ENCODE data around the gene UCHL1. TPM values are rescaled to one million over a fixed set of nuclear protein-coding genes. Genes with fewer than 3 reads are reported as not detected.
A peak's percentile ranks its signal among the peaks of the same experiment; 100 is the strongest.

UCHL1 gene
- total and polyA plus RNA-seq, 10 of the 15 experiments (the other 5 are each of a cell fraction or from before 2014, with no cell fraction given), result 0.29 to 178 (median 125) TPM

DNA sequence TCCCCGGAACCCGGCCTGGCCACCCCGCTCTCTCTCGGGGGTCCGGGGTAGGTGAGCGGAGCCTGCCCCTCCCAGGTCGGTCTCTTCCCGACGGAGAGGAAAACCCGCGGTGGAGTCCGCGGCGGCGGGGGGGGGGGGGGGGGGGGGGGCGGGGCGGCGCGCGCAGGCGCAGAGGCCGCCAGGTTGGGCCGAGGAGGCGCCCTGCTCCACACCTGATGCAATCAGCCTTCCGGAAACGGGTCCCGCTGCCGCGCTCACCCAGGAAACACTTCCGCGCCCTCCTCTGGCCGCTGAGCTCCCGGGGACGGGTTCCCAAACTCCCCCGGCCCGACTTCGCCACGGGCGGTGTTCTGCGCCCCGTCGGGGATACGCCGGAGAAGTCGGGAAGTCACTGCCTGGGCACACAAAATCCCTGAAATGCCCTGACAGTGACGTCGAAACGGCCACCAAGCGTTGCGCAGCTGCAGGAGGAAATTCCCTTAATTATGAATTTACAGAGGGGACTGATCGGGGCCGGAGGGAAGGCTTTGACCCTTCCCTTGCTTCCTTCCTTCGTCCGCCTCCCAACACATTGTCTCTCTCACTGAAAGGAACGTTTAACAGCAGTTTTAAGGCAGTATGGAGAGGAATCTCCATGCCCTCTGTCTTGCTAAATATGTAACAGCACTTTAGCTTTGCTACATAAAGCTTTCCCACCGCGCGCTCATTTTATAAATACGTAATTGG lies 40.3 kb upstream of the UCHL1 start (continued):
- TF ChIP-seq, protein P1, sequence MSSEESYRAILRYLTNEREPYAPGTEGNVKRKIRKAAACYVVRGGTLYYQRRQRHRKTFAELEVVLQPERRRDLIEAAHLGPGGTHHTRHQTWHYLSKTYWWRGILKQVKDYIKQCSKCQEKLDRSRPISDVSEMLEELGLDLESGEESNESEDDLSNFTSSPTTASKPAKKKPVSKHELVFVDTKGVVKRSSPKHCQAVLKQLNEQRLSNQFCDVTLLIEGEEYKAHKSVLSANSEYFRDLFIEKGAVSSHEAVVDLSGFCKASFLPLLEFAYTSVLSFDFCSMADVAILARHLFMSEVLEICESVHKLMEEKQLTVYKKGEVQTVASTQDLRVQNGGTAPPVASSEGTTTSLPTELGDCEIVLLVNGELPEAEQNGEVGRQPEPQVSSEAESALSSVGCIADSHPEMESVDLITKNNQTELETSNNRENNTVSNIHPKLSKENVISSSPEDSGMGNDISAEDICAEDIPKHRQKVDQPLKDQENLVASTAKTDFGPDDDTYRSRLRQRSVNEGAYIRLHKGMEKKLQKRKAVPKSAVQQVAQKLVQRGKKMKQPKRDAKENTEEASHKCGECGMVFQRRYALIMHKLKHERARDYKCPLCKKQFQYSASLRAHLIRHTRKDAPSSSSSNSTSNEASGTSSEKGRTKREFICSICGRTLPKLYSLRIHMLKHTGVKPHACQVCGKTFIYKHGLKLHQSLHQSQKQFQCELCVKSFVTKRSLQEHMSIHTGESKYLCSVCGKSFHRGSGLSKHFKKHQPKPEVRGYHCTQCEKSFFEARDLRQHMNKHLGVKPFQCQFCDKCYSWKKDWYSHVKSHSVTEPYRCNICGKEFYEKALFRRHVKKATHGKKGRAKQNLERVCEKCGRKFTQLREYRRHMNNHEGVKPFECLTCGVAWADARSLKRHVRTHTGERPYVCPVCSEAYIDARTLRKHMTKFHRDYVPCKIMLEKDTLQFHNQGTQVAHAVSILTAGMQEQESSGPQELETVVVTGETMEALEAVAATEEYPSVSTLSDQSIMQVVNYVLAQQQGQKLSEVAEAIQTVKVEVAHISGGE (CRISPR knock-in tag; IDR thresholded peaks at IDR 0.05), result peak; percentile 69
- TF ChIP-seq IKZF1 (conservative IDR thresholded peaks at IDR 0.05), result peak; percentile 92
- TF ChIP-seq TCF7 (IDR thresholded peaks at IDR 0.05; ENCODE audit: borderline replicate concordance), result no peak
- 0 out of 2 replicates have a peak, but pooled peaks have one; percentile 7 for TF ChIP-seq RAD21 (IDR thresholded peaks at IDR 0.05; ENCODE audit: insufficient read depth, low read depth, low read length)
- TF ChIP-seq SRF (IDR thresholded peaks at IDR 0.05; ENCODE audit: low read depth in 2 of 2, low read length in 2 of 2), result 0 out of 4 replicates have a peak, but pooled peaks of 1 of the 2 experiments have one; percentile 34
- TF ChIP-seq NRF1 (conservative IDR thresholded peaks at IDR 0.05; ENCODE audit: low read depth, low read length), result peak; percentile 53
- TF ChIP-seq, protein P2, sequence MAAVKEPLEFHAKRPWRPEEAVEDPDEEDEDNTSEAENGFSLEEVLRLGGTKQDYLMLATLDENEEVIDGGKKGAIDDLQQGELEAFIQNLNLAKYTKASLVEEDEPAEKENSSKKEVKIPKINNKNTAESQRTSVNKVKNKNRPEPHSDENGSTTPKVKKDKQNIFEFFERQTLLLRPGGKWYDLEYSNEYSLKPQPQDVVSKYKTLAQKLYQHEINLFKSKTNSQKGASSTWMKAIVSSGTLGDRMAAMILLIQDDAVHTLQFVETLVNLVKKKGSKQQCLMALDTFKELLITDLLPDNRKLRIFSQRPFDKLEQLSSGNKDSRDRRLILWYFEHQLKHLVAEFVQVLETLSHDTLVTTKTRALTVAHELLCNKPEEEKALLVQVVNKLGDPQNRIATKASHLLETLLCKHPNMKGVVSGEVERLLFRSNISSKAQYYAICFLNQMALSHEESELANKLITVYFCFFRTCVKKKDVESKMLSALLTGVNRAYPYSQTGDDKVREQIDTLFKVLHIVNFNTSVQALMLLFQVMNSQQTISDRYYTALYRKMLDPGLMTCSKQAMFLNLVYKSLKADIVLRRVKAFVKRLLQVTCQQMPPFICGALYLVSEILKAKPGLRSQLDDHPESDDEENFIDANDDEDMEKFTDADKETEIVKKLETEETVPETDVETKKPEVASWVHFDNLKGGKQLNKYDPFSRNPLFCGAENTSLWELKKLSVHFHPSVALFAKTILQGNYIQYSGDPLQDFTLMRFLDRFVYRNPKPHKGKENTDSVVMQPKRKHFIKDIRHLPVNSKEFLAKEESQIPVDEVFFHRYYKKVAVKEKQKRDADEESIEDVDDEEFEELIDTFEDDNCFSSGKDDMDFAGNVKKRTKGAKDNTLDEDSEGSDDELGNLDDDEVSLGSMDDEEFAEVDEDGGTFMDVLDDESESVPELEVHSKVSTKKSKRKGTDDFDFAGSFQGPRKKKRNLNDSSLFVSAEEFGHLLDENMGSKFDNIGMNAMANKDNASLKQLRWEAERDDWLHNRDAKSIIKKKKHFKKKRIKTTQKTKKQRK (IDR thresholded peaks at IDR 0.05; ENCODE audit: low read depth, low read length), result no peak
- TF ChIP-seq, protein P3, sequence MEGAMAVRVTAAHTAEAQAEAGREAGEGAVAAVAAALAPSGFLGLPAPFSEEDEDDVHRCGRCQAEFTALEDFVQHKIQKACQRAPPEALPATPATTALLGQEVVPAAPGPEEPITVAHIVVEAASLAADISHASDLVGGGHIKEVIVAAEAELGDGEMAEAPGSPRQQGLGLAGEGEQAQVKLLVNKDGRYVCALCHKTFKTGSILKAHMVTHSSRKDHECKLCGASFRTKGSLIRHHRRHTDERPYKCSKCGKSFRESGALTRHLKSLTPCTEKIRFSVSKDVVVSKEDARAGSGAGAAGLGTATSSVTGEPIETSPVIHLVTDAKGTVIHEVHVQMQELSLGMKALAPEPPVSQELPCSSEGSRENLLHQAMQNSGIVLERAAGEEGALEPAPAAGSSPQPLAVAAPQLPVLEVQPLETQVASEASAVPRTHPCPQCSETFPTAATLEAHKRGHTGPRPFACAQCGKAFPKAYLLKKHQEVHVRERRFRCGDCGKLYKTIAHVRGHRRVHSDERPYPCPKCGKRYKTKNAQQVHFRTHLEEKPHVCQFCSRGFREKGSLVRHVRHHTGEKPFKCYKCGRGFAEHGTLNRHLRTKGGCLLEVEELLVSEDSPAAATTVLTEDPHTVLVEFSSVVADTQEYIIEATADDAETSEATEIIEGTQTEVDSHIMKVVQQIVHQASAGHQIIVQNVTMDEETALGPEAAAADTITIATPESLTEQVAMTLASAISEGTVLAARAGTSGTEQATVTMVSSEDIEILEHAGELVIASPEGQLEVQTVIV (IDR thresholded peaks at IDR 0.05; ENCODE audit: borderline replicate concordance, partially characterized antibody), result peak; percentile 68
- TF ChIP-seq TCF3 (IDR thresholded peaks at IDR 0.05; ENCODE audit: borderline replicate concordance, insufficient read depth, low read depth, low read length), result peak; percentile 77; the same call in 1 of the 2 replicates
- peak; percentile 32; the same call in 1 of the 2 replicates for TF ChIP-seq MTA2 (IDR thresholded peaks at IDR 0.05; ENCODE audit: low read depth)
- peak; percentile 86 for TF ChIP-seq GABPA (IDR thresholded peaks at IDR 0.05; ENCODE audit: low read depth)
- TF ChIP-seq CREB1 (IDR thresholded peaks at IDR 0.05; ENCODE audit: low read depth), result peak; percentile 49; the same call in 1 of the 2 replicates
- TF ChIP-seq PML (IDR thresholded peaks at IDR 0.05; ENCODE audit: low read length), result peak; percentile 81; the same call in 1 of the 2 replicates
- TF ChIP-seq EZH2 (IDR thresholded peaks at IDR 0.05; ENCODE audit: borderline replicate concordance, control insufficient read depth, low read depth, low read length), result no peak
- peak; percentile 39 for TF ChIP-seq KLF5 (IDR thresholded peaks at IDR 0.05; ENCODE audit: partially characterized antibody)
- TF ChIP-seq, protein P4, sequence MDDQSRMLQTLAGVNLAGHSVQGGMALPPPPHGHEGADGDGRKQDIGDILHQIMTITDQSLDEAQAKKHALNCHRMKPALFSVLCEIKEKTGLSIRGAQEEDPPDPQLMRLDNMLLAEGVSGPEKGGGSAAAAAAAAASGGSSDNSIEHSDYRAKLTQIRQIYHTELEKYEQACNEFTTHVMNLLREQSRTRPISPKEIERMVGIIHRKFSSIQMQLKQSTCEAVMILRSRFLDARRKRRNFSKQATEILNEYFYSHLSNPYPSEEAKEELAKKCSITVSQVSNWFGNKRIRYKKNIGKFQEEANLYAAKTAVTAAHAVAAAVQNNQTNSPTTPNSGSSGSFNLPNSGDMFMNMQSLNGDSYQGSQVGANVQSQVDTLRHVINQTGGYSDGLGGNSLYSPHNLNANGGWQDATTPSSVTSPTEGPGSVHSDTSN (IDR thresholded peaks at IDR 0.05; ENCODE audit: insufficient replicate concordance, low read depth, low read length), result no peak
- TF ChIP-seq YBX1 (IDR thresholded peaks at IDR 0.05), result no peak
- 0 out of 2 replicates have a peak, but pooled peaks have one; percentile 59 for TF ChIP-seq ASH2L (IDR thresholded peaks at IDR 0.05; ENCODE audit: borderline replicate concordance, low read depth)
- no peak for TF ChIP-seq FOXK2 (IDR thresholded peaks at IDR 0.05)

Data from GM12878 (cell line).